GM12892 (cell line): ENCODE results near the gene SIT1.
"Not testable (repeated sequence)": the region's sequence is repeated elsewhere in the genome, so short reads cannot be mapped to it uniquely, and the experiment has no call there.

Source experiments
- DNase-seq: peaks from one replicate; pipeline ENCODE4 v3.0.0; 2011; ENCODE audit not compliant: insufficient read length
- FAIRE-seq: peaks from 2 replicates; lab custom pipeline; 2011; peaks lifted over from hg19 to GRCh38; lab: Jason Lieb, UNC
- POLR2A ChIP-seq: IDR thresholded peaks from 2 replicates; pipeline ENCODE4 v1.6.1; 2011; ENCODE audit warnings: low read depth, low read length, control low read depth
- POLR2AphosphoS5 ChIP-seq: IDR thresholded peaks from 2 replicates; pipeline ENCODE4 v1.6.1; 2011; ENCODE audit warnings: low read depth, low read length, control low read depth
- TAF1 ChIP-seq: IDR thresholded peaks from 2 replicates; pipeline ENCODE4 v1.6.1; 2011; ENCODE audit warnings: low read depth, mild to moderate bottlenecking, control low read depth, low read length, borderline replicate concordance

The SIT1 gene

DNA sequence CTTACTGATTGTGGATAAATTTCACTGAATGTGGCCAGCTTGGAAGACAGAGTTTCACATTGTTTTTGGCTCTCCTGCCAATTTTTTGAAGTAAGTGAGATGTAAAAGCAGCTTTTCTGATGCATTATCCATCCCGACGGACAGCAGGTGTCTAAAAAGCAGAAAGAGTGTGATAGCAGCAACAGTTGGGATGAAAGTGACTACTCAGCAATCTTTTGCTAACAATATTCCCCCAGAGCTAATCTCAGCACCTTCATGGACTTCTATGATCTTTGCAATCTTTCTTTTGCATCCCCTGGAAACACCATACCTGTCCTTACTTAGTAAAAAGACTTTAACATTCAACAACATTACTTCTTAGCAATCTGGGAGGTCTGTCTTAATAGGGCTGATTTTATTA lies 37.9 kb downstream of the SIT1 start:
- no peak for DNase-seq
- FAIRE-seq, result no peak
- TF ChIP-seq POLR2A, result no peak
- no peak for TF ChIP-seq POLR2AphosphoS5
- TF ChIP-seq TAF1, result no peak

DNA sequence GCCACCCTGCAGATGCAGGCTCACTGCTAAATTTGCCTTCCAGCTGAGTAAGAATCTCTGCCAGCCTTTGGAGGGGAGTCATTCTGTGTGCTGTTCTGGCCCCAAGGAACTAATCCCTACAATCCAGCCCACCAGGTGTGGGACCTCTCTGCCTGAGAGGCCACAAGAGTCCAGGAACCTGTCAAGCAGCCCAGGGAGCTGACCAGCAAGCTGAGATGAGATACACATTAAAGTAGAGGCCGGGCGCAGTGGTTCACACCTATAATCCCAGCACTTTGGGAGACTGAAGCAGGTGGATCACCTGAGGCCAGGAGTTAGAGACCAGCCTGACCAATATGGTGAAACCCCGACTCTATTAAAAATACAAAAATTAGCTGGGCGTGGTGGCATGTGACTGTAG lies 38.7 kb downstream of the SIT1 start:
- FAIRE-seq, DNase-seq: not testable (repeated sequence)

DNA sequence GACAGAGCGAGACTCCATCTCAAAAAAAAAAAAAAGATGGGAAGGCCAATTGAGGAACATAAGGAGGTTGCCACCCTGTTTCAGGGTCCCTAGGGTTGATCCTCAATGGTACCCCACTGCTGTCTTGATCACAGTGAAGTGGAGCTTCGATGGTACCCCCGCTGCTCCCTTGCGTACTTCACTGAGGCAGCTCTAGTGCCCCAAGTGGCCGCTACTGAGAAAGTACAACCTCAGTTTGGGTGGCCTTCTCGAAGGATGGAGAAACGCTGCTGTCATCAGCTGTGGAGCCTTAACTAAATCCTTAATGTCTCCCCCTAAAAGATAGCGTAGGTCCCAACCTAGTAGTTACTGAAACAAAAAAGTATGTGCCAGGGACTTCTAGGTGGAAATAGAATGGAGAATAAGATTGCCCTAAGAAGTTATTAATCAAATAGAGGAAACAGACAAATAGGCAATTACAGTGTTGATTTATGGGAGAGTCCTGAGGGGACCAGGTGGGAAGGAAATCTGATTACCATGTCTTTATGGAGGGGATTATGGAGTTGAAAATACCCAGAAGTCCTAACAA lies 39.4 kb downstream of the SIT1 start:
- peak; percentile 46 for DNase-seq
- peak; percentile 58 for FAIRE-seq
- TF ChIP-seq POLR2AphosphoS5 (no peak), TAF1 (no peak), POLR2A (no peak)

DNA sequence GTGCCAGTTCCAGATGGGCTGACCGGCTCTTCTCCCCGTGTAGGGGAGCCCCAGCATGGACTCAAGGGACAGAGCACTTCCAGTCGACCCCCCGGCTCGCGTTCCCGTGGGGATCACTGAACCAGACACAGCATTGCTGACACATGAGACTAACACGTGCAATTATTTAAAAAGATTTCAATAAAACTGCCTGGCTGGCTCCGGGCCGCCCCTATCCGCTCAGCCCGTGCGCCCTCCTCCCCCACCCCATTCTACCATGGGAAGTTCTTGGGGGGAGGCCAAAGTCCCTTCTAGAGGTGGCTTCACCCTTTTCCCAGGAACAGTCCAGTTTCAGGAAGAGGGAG lies 40.9 kb downstream of the SIT1 start:
- no peak for DNase-seq
- no peak for FAIRE-seq
- TF ChIP-seq TAF1 (no peak), POLR2A (no peak)

DNA sequence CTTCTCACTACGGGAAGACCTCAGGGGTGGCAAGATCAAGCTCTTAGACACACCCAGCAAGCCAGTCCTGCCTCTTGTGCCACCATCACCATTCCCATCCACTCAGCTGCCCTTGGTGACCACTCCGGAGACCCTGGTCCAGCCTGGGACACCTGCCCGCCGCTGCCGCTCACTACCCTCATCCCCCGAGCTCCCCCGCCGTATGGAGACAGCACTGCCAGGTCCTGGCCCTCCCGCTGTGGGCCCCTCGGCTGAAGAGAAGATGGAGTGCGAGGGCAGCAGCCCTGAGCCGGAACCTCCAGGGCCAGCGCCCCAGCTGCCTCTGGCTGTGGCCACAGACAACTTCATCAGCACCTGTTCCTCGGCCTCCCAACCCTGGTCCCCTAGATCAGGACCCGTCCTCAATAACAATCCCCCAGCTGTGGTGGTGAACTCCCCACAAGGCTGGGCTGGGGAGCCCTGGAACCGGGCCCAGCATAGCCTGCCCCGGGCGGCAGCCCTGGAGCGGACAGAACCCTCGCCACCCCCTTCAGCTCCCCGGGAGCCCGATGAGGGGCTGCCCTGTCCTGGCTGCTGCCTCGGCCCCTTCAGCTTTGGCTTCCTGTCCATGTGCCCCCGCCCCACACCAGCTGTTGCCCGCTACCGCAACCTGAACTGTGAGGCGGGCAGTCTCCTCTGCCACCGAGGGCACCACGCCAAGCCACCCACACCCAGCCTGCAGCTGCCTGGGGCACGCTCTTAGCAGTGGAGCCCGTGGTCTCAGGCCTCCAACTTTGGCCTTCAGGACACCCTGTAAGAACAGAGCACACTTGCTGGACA lies 41.5 kb downstream of the SIT1 start:
- DNase-seq, result no peak
- no peak for TF ChIP-seq POLR2A
- no peak for TF ChIP-seq TAF1
- no peak for TF ChIP-seq POLR2AphosphoS5
- no peak for FAIRE-seq

DNA sequence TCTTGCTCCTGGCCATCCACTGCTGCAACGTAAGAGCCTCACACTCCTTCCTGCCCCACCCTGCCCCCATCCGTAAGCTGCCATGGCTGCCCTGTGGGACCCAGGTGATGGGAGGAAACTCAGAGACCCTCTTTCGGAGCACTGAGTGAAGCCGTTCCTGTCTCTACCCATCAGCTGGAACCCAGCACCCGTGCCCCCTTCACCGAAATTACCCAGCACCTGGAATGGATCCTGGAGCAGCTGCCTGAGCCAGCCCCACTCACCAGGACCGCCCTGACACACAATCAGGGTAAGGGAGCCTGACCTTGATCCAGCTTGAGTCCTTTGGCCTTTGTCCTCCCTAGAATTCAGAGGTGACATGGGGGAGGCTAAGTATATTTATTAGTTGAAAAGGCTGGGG lies 42.5 kb downstream of the SIT1 start:
- no peak for DNase-seq
- no peak for FAIRE-seq

DNA sequence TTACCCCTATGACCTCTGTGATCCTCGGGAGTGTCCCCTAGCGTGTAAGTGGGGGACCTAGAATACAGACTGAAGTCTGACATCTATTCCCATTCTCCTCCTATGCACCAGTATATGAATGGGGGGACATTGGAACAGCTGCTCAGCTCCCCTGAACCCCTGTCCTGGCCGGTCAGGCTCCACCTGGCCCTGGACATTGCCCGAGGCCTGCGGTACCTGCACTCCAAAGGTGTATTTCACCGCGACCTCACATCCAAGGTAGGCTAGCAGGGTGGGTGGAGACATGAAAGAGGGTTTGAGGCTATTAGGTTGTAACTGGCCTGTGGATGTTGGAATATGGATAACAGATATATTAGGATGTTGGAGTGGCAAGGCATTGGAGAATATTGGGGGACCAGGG lies 44.0 kb downstream of the SIT1 start:
- DNase-seq, result no peak
- TF ChIP-seq POLR2A (no peak), POLR2AphosphoS5 (no peak), TAF1 (no peak)
- FAIRE-seq, result no peak

More for the DNA sequence above, 42.5 kb downstream of the SIT1 start:
- TF ChIP-seq POLR2A (no peak), TAF1 (no peak), POLR2AphosphoS5 (no peak)

DNA sequence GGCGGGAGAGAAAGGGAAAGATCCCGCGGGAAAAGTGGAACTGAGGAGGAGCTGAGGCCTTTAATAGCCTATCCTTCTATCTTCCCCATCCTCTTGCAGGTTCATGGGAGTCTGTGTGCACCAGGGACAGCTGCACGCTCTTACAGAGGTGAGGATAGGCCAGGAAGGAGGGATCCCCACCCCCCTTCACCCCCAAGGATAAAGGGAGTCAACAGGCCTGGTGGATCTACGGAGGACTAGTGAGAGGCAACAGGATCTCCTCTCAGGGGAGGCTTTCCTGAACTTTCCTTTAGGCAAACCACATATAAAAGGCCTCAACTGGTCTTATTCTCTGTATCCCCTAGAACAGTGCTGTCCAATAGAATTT lies 44.6 kb downstream of the SIT1 start:
- TF ChIP-seq POLR2AphosphoS5, result no peak
- TF ChIP-seq TAF1, result no peak
- no peak for TF ChIP-seq POLR2A
- DNase-seq (no peak), FAIRE-seq (no peak)

DNA sequence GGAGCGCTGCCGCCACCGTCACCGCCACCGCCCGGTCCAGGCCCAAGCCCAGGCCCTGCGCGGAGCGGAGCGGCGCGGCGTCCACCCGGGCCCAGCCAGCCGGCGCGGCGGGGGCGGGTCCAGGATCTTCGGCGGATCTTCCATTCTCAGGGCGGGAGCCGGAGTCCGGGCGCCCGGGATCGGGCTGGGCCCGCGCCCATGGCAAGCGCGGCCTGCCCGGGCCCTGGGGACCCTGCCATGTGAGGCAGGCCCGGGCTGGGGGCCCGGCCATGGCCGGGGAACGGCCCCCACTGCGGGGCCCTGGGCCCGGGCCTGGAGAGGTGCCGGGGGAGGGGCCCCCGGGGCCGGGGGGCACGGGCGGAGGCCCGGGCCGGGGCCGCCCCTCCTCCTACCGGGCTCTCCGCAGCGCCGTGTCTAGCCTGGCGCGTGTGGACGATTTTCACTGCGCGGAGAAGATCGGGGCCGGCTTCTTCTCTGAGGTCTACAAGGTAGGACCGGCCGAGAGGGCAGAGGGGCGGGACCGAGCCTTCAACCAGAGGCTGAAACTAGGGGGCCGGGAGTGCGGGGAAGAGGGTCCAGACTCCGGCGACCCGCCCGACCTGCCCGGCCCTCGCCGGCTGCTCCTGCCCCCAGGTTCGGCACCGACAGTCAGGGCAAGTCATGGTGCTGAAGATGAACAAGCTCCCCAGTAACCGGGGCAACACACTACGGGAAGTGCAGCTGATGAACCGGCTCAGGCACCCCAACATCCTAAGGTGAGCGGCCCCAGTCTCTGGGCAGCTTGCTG lies 45.2 kb downstream of the SIT1 start:
- FAIRE-seq (peak; percentile 48), DNase-seq (peak; percentile 45)
- TF ChIP-seq POLR2A (no peak), POLR2AphosphoS5 (no peak), TAF1 (no peak)

DNA sequence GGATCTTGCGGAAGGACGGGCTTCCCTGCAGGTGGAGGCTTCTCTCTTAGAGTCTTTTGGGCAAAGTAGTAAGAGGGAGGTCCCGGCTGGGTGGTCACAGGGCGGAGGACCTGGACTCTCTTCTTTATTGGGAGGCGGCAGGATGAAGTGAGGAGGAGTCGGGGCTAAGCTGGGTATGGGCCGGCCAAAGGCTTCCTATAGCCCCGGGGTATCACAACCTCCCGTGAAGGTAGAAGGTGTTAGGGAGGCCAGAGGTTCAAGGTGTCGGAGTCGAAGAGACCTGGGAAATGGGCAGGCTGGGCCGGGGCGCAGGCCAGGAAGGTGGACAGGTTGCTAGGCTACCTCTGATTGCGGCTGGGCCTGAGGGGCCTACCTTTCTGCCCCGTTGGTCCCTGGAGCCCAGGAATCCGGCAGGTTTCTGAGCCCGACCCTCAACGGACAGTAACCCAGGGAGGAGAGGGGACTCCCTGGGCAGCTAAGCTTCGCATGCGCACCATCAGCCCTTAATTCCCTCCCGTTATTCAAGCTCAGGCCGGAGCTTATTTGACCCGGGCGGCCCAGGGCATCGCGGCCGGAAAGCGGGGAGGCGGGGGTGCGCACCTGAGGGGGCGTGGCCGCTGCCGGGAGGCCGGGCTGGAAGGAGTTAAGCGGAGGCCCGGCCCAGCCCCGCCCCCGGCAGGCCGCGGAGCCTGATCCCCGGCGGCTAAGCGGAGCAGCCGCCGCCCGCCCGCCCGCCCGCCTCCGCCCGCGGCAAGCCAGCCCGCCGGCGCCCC lies 46.0 kb downstream of the SIT1 start, which contains the start of gene TESK1:
TESK1 (plus strand) TSS at position 685 of the 773 bp plus-strand sequence. CDS start 358 bp downstream, outside the sequence.
- peak; percentile 88 for FAIRE-seq
- DNase-seq, result peak; percentile 94
- TF ChIP-seq TAF1 (no peak), POLR2AphosphoS5 (no peak), POLR2A (no peak)

DNA sequence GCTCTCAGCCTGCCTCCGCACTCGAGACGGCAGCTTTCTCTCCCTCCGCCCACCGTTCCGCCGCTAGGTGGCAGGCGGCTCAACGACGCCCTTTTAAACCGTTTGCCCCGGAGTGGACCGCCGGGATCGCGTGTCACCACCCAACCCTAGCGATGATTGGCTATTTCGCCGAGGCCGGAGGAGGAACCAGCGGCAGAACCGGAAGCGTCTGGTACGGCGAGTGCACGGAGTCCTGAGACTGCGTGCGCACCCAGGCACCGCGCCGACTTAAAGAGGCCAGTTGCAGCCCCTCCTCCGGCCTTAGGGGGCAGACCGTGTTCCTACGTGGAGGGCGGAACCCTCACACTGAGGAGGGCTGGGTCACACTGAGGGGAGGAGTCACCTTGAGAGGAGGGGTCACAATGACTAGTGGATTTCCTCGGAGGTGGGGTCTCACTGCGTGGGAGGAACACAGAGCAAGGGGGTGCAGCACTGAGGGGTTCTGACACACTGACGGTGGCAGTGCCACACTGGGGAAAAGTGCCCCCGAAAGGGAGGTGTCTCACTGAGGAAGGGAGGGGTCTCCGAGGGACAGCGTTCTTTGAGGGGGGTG lies 46.6 kb downstream of the SIT1 start:
- FAIRE-seq, result peak; percentile 99

More for the DNA sequence above, 46.6 kb downstream of the SIT1 start:
- TF ChIP-seq TAF1, result no peak
- TF ChIP-seq POLR2A, result peak; percentile 76; the same call in 1 of the 2 replicates
- TF ChIP-seq POLR2AphosphoS5, result peak; percentile 58; the same call in 1 of the 2 replicates
- peak; percentile 96 for DNase-seq
